ENCODE measurements around the gene SORL1.

The SORL1 gene

DNA sequence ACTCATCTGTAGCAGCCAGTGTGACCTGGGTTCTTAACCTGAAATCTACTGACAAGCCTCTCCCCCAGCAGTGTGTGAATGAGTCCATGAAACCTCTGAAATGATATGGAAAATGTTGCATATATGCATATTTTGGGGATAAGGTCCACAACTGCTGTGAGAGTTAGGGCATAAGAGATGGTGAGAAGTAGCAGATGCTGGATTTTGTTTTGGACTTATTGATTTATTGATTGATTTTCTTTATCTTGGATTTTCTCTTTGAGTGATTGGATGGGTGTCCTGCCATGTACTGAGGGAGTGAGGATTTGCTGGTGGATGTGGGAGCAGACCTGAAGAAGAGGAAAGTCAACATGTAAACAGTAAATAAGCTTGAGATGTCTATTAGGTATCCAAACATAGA lies 212.0 kb downstream of the SORL1 start:
- DNase-seq: no peak

GRCh38 chr11:121665206-121665838 lies 213.2 kb downstream of the SORL1 start:
- no peak for DNase-seq

- no peak for DNase-seq
These were observed 215.7 kb downstream of the SORL1 start for GRCh38 chr11:121667836-121668235.

DNA sequence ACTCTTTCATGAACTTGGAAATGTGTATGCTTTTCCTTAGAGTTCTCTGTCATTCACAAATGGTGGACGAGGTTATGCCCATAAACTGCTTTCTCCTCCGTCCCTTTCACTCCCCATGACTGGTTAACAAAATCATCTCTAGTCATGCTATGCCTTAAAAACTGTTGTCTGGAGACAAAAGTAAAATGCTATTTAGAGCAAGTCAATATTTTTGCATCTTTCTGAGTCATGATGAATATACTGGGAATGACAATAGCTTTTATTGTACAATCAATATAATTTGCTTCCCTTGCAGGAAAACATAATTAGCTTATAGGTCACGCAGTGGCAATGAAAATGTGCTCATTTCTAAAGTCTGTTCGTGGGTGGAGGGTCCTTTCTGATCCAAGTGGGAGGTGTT lies 217.3 kb downstream of the SORL1 start:
- DNase-seq: no peak

- DNase-seq: no peak
These were observed 218.2 kb downstream of the SORL1 start for GRCh38 chr11:121670266-121670665.

DNA sequence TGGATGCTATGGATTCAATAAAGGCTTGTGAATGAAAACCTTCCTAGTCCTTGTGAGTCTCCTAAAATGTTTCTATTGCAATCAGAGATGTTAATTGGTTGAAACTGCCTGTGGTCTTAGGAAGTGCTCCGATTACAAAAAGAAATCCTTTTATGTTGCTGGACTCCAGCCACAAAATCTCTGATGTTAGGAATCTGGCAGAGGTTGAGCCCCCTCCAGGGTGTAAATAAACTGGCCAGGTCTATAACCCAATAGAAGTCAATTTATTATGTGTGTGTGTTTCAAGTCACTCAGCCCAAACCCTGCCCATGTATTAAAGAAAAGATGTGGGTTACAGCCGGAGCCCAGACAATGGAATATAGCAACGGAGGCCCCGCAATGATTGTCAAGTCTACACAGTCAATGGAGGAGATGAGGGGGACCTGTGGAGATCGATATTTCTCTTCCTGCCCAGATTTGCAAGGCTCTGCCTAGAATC lies 218.7 kb downstream of the SORL1 start:
- DNase-seq: no peak

- no peak for DNase-seq
These were observed 219.4 kb downstream of the SORL1 start for GRCh38 chr11:121671283-121672168.

GRCh38 chr11:121672630-121673487 lies 220.7 kb downstream of the SORL1 start:
- DNase-seq: no peak

GRCh38 chr11:121681550-121682268 lies 229.6 kb downstream of the SORL1 start:
- no peak for DNase-seq

Measured in activated CD4-positive, alpha-beta T cell treated with anti-CD3 and anti-CD28 coated beads, Interleukin-2, amount 50 U/mL, for 16 hours (primary cell).